Rectal smooth muscle tissue (tissue), 1 donor: ENCODE results near the gene NPPA.

ENCODE experiments used
- H3K27ac ChIP-seq: one replicate; pipeline ENCODE4 v1.7.0; 2013; ENCODE audit warnings: low read depth, low read length, inconsistent platforms
- H3K27me3 ChIP-seq: one replicate; pipeline ENCODE4 v1.7.0; 2013; ENCODE audit warnings: low read length; ENCODE audit not compliant: control insufficient read depth, insufficient read depth
- H3K36me3 ChIP-seq: one replicate; pipeline ENCODE4 v1.7.0; 2013; ENCODE audit warnings: low read length; ENCODE audit not compliant: control insufficient read depth, insufficient read depth
- H3K4me1 ChIP-seq: one replicate; pipeline ENCODE4 v1.7.0; 2013; ENCODE audit warnings: low read length; ENCODE audit not compliant: control insufficient read depth, insufficient read depth
- H3K4me3 ChIP-seq: one replicate; pipeline ENCODE4 v1.7.0; 2013; ENCODE audit warnings: low read length
- H3K9ac ChIP-seq: one replicate; pipeline ENCODE4 v1.7.0; 2013; ENCODE audit warnings: low read length

NPPA gene

DNA sequence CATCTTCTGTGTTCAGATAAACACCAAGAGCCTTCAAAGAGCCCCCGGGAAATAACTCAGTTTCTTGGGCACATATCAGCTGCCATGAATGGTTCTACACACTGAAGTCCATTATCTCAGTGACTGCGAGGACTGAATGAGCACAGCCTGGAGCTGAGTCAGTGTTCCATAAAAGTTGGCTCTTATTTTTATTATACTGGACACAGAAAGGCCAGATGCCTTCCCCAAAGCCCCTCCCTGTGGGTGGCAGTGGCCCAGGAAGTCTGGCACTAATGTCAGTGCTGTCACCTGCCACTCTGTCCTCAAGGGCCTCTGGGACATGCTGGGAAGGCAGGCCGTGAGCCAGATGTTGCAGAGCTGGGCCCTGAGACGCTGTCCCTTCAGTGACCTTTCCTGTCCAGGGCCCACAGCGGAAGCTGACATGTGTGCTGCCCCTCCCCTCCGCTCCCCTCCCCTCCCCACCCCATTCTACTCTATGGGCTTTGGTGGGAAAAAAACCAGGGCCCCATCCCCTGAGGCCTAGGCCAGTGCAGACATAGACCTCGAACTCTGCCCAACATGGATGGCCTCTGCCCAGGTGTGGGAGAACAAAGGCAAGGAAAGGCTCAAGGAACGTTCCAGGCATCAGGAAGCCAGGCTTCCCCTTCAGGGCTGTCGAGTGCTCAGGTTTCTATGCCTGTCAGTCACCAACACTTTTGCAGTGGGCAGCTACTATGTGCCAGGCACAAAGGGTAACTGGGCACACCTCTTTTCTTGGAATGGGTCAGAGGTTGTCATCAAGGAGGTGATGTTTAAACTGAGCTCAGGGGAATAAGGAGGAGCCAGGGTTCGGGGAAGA, 33.5 kb upstream of the NPPA start:
- no peaks in the 10 kb centered on the region for H3K4me1 ChIP-seq
- H3K27me3 ChIP-seq = peaks cover 2% of the 10 kb centered on the region
- H3K4me3 ChIP-seq = no peak overlapping the region
- peak overlapping the region; percentile 37 for H3K27ac ChIP-seq
- no peaks in the 10 kb centered on the region for H3K36me3 ChIP-seq
- H3K9ac ChIP-seq = no peak overlapping the region

DNA sequence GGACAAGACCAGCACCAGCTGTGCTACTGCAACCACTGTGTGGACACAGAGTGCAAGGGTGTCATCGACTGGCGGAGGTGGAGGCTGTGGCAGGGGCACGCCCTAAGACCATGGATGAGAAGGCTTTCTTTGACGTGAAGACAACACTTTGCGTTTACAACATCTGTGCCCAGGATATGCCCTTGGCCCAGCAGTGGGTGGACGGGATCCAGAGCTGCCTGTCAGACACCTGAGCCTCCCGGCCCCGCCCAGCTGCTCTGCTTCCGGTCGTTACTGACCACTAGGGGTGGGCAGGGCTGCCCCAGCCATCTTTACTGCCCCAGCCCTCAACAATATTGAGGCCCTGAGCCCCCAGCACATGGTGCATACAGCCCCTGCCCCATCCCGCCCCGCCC, 32.6 kb upstream of the NPPA start:
- Histone ChIP-seq H3K36me3 (no peaks in the 10 kb centered on the region), H3K4me3 (no peak overlapping the region), H3K27me3 (peaks cover 2% of the 10 kb centered on the region), H3K9ac (no peak overlapping the region), H3K27ac (no peak overlapping the region), H3K4me1 (no peaks in the 10 kb centered on the region)

DNA sequence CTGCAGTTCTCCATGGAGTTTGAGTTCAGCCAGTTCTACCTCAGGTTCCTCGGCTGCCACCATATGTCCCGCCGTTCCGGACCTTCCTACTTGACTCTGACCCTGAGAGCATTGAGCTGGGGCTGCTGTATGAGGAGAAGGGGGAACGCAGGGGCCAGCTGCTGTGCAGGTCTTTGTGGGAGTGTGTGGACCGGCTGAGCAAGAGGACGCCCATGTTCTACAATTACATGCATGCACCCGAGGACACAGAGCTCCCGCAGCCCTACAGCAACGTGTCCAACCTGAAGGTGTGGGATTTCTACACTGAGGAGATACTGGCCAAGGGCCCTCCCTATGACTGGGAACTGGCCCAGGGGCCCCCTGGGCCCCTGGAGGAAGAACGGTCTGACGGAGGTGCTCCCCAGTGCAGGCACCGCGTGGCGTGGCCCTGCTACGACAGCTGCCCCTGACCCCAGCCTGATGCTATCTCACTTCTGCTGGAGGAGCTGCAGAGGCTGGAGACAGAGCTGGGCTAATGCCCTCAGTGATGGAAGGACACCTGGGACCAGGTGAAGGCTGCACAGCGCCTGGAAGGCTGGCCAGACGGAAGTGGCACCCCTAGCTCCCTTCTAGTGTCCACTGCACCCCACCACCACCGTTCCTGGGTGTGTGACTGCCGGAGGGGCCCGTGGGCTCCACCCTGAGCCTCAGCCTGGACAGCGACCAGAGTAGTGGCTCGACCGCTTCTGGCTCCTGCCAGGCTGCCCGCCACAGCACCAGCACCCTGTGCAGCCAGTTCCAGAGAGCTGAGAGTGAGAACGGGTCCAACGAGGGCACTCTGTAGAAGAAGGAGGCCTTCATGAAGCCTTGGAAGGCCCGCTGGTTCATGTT, 32.0 kb upstream of the NPPA start:
- Histone ChIP-seq H3K9ac (no peak overlapping the region), H3K27me3 (peaks cover 2% of the 10 kb centered on the region), H3K36me3 (no peaks in the 10 kb centered on the region), H3K4me1 (no peaks in the 10 kb centered on the region), H3K4me3 (no peak overlapping the region), H3K27ac (no peak overlapping the region)

DNA sequence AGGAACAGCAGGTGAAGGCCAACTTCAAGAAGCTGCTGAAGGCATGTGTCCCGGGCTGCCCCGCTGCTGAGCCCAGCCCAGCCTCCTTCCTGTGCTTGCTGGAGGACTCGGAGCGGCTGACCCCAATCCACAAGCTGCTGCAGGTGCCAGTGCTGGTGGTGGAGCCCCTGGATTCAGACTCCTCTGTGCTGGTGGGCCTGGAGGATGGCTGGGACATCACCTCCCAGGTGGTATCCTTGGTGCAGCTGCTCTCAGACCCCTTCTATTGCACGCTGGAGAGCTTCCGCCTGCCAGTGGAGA, 31.3 kb upstream of the NPPA start:
- no peaks in the 10 kb centered on the region for H3K4me1 ChIP-seq
- no peak overlapping the region for H3K4me3 ChIP-seq
- H3K27me3 ChIP-seq = peaks cover 2% of the 10 kb centered on the region
- H3K9ac ChIP-seq = no peak overlapping the region
- H3K36me3 ChIP-seq = no peaks in the 10 kb centered on the region
- no peak overlapping the region for H3K27ac ChIP-seq

DNA sequence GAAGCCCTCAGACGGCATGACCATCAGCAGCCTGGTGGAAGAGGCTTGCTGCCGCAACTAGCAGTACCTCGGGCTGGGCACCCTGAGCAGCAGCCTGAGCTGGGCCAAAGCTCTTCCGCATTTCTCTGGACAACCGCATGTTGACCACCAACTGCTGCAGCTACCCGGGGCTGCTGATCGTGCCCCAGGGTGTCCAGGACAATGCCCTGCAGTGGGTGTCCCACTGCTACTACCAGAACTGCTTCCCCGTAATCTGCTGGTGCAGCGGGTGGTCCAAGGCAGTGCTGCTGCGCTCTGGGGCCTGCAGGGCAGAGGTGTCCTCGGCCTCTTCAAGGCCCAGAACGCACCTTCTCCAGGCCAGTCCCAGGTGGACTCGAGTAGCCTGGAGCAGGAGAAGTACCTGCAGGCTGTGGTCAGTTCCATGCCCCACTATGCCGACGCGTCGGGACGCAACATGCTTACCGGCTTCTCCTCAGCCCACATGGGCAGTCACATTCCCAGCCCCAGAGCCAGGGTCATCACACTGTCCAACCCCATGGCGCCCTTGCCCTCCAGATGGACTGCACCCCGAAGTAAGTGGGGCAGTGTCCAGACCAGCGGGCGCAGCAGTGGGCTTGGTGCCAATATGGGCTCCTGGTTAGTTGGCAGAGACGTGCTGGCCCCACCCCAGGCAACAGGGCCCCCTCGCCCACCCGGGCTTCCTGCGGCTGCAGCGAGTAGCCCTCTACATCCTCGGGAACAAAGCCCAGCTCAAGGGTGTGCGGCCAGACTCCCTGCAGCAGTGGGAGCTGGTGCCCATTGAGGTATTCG, 30.7 kb upstream of the NPPA start:
- Histone ChIP-seq H3K27ac (no peak overlapping the region), H3K4me3 (no peak overlapping the region), H3K4me1 (no peaks in the 10 kb centered on the region), H3K9ac (no peak overlapping the region), H3K27me3 (peaks cover 2% of the 10 kb centered on the region), H3K36me3 (no peaks in the 10 kb centered on the region)

DNA sequence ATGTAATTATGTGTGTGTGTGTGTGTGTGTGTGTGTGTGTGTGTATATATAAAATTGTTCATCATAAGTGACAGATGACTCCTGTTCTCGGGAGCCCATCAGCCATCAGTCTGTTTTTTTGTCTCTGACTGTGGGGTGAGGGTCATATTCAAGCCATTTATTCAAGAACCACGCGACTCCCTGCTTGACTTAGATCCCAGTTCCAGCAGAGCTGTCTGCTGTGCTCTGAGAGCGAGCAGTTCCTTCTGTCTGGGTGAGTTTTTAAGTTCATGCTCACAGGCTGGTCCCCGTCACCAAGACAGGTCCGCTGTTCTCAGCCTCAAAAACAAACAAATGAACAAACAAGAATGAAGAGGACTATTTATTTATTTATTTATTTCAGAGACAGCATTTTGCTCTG, 29.5 kb upstream of the NPPA start:
- Histone ChIP-seq H3K4me1 (no peaks in the 10 kb centered on the region), H3K27ac (no peak overlapping the region), H3K36me3 (no peaks in the 10 kb centered on the region), H3K27me3 (peaks cover 2% of the 10 kb centered on the region), H3K9ac (no peak overlapping the region), H3K4me3 (no peak overlapping the region)

DNA sequence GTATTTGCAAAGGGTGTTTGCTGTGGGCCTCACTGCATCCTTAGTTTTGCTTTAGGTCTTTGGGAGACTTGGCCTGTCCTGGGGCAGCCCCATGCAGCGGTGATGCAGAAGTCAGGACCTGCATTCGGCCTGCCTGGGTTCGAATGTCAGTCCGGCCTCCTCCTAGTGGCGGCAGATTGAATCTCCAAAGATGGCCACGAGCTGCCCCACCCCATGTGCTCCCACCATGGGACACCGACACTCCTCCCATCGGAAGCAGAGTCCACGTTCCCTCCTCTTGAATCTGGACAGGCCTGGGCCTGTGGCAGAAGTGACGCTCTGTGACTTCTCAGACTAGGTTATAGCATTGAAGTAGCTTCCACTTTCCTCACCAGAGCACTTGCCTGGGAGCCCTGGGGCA, 27.5 kb upstream of the NPPA start:
- Histone ChIP-seq H3K36me3 (no peaks in the 10 kb centered on the region), H3K27me3 (peaks cover 2% of the 10 kb centered on the region), H3K27ac (no peak overlapping the region), H3K4me3 (no peak overlapping the region), H3K9ac (no peak overlapping the region), H3K4me1 (no peaks in the 10 kb centered on the region)

DNA sequence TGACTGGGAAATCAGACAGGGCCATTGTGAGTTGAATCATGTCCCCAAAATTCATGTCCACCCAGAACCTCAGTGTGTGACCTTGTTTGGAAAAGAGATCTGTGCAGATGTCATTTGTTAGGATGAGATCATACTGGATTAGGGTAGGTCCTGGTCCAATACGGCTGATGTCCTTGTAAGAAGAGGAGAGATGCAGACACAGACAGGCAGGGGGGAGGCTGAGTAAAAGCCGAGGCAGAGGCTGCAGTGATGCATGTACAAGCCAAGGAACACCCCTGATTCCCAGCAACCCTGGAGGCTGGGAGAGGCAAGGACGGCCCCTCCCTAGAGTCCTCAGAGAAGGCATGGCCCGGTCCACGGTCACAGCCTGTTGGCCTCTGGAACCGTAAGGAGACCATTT, 27.0 kb upstream of the NPPA start:
- Histone ChIP-seq H3K4me3 (no peak overlapping the region), H3K9ac (no peak overlapping the region), H3K4me1 (no peaks in the 10 kb centered on the region), H3K27ac (no peak overlapping the region), H3K27me3 (peaks cover 2% of the 10 kb centered on the region), H3K36me3 (no peaks in the 10 kb centered on the region)

DNA sequence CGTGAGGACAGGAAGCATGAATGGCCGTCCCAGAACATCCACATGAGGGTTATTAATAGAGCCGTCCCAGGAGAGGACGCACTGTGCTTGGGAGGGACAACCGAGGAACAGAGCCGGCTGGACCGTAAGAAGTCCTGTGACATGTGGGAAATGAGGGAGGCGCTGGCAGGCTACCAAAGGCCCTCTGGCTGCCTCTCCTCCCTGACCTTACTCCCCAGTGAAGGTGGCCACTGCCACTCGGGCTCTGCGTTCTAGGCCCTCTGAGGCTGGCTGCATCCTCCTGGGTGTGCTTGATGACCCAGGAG, 26.6 kb upstream of the NPPA start:
- H3K27me3 ChIP-seq = peaks cover 2% of the 10 kb centered on the region

DNA sequence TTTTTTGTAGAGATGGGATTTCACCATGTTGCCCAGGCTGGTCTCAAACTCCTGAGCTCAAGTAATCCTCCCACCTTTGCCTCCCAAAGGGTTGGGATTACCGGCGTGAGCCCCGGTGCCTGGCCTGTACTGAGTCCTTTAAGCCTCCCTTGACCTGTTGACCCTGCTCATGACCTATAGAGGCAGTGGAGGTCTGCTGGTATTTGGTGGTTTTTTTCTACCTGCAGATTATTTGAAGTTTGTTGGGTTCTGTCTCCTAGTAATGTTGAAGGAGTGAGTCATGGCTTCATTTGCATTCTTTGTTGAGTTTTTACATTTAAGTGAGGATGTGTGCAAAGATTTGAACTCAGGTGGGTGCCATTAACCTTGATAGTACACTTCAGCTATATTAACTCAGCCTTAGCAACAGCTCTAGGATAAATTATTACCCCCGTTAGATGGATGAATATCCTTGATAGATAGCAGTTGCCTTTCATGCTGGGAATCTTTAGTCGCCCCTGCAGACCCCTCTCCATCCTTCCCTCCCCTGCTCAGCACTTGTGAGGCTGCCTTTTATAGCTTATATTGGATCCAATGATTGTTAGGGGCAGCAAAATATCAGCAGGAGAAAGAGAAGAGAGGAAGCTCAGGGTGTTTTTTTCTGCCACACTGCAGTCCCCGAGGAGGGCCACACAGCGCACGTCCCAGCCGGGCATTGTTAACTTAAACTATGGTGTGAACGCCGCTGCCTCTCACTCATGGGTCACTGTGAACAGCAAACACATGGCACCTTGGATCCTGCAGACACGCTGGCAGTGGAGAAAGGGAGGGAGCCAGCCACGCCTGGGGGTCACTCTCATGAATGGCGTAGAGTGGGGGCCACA, 26.0 kb upstream of the NPPA start:
- no peak overlapping the region for H3K9ac ChIP-seq
- H3K27ac ChIP-seq = no peak overlapping the region
- no peak overlapping the region for H3K4me3 ChIP-seq
- no peaks in the 10 kb centered on the region for H3K36me3 ChIP-seq
- no peaks in the 10 kb centered on the region for H3K27me3 ChIP-seq
- H3K4me1 ChIP-seq = no peaks in the 10 kb centered on the region

More for the DNA sequence above, 26.6 kb upstream of the NPPA start:
- H3K36me3 ChIP-seq = no peaks in the 10 kb centered on the region
- H3K4me3 ChIP-seq = no peak overlapping the region
- no peak overlapping the region for H3K27ac ChIP-seq
- H3K4me1 ChIP-seq = no peaks in the 10 kb centered on the region
- no peak overlapping the region for H3K9ac ChIP-seq

DNA sequence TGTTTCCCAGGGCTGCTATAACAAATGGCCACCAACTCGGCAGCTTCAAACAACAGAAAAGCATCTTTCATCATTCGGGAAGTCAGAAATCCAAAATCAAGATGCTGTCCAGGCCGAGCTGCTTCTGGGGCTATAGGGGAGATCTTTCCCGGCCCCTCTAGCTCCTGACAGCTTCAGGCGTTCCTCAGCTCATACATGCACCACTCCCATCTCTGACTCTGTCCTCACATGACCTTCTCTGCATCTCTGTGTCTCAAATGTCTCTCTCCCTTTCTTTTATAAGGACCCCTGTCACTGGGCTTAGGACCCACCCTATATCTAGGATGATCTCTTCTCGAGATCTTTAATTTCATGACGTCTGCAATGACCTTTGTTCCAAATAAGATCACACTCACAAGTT, 25.0 kb upstream of the NPPA start:
- Histone ChIP-seq H3K9ac (no peak overlapping the region), H3K4me3 (no peak overlapping the region), H3K36me3 (no peaks in the 10 kb centered on the region), H3K27ac (no peak overlapping the region), H3K27me3 (no peaks in the 10 kb centered on the region), H3K4me1 (no peaks in the 10 kb centered on the region)
